ENCODE measurements around the gene NAA15.

DNA sequence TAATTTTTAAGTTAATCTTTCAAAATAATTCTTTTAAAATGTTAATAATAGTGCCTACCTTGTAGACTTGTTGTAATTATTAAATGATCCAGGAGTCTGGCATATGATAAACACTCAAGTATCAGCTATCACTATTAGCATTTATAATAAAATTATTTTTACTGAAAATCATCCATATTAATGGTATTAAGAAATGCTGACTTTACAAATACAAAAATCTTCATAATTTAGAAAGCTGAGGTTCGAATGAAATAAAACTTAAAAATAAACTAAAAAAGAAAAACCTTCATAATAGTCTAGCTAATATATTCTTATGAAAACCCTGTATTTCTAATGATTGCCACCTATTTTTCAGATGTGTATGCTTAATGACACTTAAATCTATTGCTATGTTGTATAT, 26.5 kb upstream of the NAA15 start:
- TF ChIP-seq, protein P1, sequence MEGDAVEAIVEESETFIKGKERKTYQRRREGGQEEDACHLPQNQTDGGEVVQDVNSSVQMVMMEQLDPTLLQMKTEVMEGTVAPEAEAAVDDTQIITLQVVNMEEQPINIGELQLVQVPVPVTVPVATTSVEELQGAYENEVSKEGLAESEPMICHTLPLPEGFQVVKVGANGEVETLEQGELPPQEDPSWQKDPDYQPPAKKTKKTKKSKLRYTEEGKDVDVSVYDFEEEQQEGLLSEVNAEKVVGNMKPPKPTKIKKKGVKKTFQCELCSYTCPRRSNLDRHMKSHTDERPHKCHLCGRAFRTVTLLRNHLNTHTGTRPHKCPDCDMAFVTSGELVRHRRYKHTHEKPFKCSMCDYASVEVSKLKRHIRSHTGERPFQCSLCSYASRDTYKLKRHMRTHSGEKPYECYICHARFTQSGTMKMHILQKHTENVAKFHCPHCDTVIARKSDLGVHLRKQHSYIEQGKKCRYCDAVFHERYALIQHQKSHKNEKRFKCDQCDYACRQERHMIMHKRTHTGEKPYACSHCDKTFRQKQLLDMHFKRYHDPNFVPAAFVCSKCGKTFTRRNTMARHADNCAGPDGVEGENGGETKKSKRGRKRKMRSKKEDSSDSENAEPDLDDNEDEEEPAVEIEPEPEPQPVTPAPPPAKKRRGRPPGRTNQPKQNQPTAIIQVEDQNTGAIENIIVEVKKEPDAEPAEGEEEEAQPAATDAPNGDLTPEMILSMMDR (IDR thresholded peaks at IDR 0.05): no peak
- TF ChIP-seq POLR2A (IDR thresholded peaks at IDR 0.05): no peak

Data from lower leg skin (tissue), 3 donors.